NCI-H128 (cell line): ENCODE data around the gene ATAD3C.
"Not testable (repeated sequence)": the region's sequence is repeated elsewhere in the genome, so short reads cannot be mapped to it uniquely, and the experiment has no call there.

ENCODE experiments used
- DNase-seq: peaks from one replicate; lab custom pipeline; 2025; ENCODE audit not compliant: unreplicated experiment; lab: John Stamatoyannopoulos, UW

The ATAD3C gene

GRCh38 chr1:1449099-1449739 lies at the start of gene ATAD3C:
Gene ATAD3C, plus strand, starts transcription at chr1:1449689. Its CDS starts 995 bp downstream, at chr1:1450684.
- no peak for DNase-seq

DNA sequence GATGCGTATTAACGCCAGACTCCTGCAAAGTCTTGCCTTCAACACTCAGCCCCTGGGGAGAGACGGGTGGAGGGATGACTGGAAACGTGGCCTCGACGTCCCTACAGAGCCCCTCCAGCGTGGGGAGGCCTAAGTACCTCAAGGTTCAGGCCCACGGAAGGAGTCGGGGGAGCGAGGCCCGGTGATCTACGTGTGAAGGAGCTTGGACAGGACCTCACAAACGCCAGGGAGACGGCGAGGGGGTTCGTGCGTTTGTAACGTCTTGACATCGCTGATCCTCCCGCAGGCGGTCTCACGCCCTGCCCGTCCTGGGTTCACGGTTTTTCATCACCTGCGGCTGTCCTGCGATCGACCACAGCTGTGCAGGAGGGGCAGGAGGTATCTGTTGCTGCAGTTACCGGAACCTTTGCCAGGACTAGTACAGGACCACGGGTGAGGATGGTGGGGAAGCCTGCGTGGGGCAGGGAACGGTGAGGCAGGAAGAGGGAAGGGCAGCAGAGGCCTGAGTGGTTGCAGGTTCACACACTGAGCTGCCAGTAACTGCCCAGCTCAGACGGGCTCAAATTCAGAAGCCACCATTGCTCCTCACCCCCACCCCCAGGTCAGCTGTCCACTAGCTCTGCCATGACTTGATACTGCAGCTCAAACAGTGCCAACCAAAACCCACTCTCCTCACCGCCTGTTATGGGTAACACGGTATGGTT lies 49.5 kb upstream of the ATAD3C start:
- no peak for DNase-seq

GRCh38 chr1:1400576-1401456 lies 48.7 kb upstream of the ATAD3C start:
- no peak for DNase-seq

DNA sequence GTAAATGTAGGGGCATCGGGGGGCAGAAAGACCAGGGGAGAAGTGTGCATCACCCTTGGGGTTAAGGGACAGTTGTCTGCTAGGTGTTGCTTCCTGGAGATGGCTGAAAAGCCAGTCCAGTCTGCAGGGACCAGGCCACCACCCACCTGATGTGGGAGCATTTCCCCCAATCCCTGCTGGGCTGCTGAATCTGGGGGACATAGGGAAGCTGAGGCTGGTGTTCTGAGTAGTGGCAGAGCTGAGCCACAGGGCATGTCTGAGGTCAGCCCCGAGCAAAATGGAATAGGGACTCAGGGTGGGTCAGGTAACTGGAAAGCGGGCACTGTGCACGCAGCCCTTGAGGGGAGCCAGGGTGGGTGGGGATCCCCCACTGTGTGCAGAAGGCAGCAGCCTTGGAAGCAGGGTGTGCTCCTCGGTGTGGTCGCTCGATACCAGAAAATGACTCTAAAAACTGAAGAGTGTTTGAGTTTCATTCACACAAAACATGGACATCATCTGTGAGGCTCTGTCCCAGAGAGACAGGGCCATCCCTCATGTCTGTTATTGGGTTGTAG lies 48.0 kb upstream of the ATAD3C start:
- no peak for DNase-seq

GRCh38 chr1:1402072-1402900 lies 47.2 kb upstream of the ATAD3C start:
- no peak for DNase-seq

- DNase-seq, result not testable (repeated sequence)
Measured at GRCh38 chr1:1402901-1403392, 46.5 kb upstream of the ATAD3C start.

- no peak for DNase-seq
Measured at GRCh38 chr1:1403653-1404052, 45.8 kb upstream of the ATAD3C start.

GRCh38 chr1:1406101-1406820 lies 43.2 kb upstream of the ATAD3C start:
- no peak for DNase-seq

DNA sequence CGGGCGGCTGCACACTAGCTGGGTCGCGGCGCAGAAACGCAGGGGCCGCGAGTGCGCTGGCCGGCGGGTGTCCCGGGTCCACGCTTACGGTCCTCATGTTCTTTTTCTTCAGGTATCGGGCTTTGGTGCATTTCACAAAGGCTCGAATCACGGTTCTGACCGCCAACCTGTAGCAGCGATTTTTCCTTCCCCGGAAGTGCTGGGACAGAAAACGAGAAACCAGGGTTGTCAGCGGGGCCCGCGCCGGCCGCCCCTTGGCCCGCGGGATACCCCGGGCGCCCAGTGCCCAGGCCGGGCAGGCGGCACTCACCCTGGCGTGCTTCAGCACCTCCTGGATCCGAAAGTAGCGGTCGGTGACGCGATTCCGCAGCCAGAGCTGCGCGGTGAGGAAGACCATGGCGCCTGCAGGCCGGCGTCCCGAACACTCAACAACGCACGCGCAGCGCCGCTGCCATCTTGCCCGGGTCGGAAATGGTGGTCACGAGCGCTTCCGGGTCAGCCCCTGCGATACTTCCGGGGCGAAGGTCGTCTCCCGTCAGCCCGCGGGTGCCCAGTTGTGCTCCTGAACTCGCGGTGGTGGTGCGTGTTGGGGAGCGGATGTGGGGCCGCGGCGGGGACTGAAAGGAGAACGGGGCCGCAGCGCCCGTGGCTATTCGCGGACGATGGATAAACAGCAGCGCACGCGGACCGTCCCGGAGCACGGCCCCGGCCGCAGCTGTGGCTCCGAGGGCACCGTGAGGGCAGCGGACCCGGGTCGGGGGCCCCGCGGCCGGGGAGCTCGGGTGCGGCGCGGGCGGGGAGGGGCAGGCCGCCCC lies 42.5 kb upstream of the ATAD3C start, which contains the start of gene MRPL20:
MRPL20 (minus strand) TSS at position 473 of the 815 bp plus-strand sequence; CDS start at position 397, 76 bp downstream.
- DNase-seq, result peak; percentile 93

GRCh38 chr1:1407636-1408318 lies 41.7 kb upstream of the ATAD3C start:
- no peak for DNase-seq

- DNase-seq, result not testable (repeated sequence)
Measured at GRCh38 chr1:1410238-1410637, 39.3 kb upstream of the ATAD3C start.

GRCh38 chr1:1411626-1412025 lies 37.9 kb upstream of the ATAD3C start:
- no peak for DNase-seq

- not testable (repeated sequence) for DNase-seq
Measured at GRCh38 chr1:1412311-1412902, 37.1 kb upstream of the ATAD3C start.

DNA sequence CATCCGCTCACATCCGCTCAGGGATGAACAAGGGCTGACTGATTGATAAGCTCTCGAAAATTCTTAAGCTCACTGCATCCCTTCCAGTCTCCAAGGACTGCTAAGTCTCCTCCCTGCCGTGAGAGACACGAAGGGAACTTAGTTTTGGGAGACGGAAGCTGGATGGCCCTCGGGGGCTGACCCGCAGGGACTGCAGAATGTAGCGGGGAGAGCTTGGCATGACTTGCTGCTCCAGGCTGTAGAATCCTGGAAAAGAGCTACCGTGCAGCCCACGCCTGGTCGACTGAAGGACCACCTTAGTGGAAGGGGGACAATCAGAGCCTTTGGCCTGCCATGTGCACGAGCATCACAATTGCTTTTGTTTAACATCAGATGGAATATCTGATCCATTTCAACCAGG lies 33.7 kb upstream of the ATAD3C start:
- no peak for DNase-seq

GRCh38 chr1:1417396-1417795 lies 32.1 kb upstream of the ATAD3C start:
- not testable (repeated sequence) for DNase-seq

DNA sequence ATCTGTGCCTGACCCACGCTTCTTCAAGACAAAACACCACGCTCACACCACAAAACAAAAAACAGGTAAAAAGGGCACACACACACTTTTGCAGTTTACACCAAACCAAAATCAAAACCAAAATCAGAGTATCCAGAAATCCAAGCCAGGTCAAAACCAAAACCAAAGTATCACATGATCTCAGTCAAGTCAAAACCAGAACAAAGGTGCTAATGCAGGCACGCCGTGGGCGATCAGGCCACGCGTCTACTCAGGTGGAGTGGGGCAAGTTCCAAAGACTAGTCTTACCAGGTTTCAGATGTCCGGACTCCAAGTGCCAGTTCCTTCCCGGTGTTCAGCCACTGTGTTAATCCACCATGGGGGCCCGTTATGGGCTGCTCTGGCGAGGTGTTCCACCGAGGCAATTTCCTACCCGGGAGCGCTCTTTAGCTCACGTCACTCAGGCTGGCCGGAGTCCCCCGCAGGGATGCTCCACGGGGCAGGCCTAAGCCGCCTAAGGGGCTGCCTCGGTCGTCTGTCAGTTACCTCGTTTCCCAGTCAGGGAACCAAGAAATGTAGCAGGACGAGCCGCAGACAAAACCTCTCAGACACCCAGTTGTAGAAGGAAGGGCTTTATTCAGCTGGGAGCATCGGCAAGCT lies 31.5 kb upstream of the ATAD3C start:
- not testable (repeated sequence) for DNase-seq
